B cell (primary cell): ENCODE measurements around the gene ECT2. TPM values are rescaled to one million over a fixed set of nuclear protein-coding genes. Genes with fewer than 3 reads are reported as not detected.

Experiments used
- ATAC-seq: fragments of 200-7000 bp; cut with Tn5 transposase; one replicate; pipeline ENCODE4 v1.10.0; 2021; ENCODE audit warnings: low read depth, mild to moderate bottlenecking, moderate number of reproducible peaks, moderate library complexity
- CTCF ChIA-PET: fragments of 350-600 bp; sonication (Branson Sonifier 250); formaldehyde crosslinking; loops from one replicate; lab custom pipeline; 2021; ENCODE audit warnings: antibody characterized with exemption, inconsistent platforms; lab: Charles Lee
- POLR2A ChIA-PET: fragments of 350-600 bp; sonication (Branson Sonifier 250); formaldehyde crosslinking; loops from one replicate; lab custom pipeline; 2021; ENCODE audit warnings: antibody characterized with exemption; lab: Charles Lee
- DNase-seq: peaks from one replicate; pipeline ENCODE4 v3.0.0; 2013
- H2AFZ ChIP-seq: 2 replicates; pipeline ENCODE4 v1.6.1; 2012; ENCODE audit warnings: mild to moderate bottlenecking, low read depth, low read length; ENCODE audit not compliant: insufficient read depth, poor library complexity, severe bottlenecking
- H3K27ac ChIP-seq, 2 donors: 1 replicate in 1 of 2; 2 replicates in 1 of 2; pipeline ENCODE4 v1.5.1; 2012 to 2013; ENCODE audit warnings: low read length in 2 of 2, mild to moderate bottlenecking in 2 of 2, moderate library complexity in 1 of 2
- H3K27me3 ChIP-seq, 4 experiments: fragments of 200-600 bp in 1 of 4; sonication (generic) in 1 of 4; replicated peaks in 1 of 4; 1 replicate in 2 of 4; 2 replicates in 2 of 4; pipeline versions ENCODE4 v1.6.1 to v1.7.0; 2013 to 2016; ENCODE audit warnings: low read length in 3 of 4, mild to moderate bottlenecking in 2 of 4, mixed read lengths in 1 of 4, moderate library complexity in 1 of 4; ENCODE audit not compliant: insufficient read depth in 4 of 4, control insufficient read depth in 3 of 4; ENCODE audit errors: control extremely low read depth in 1 of 4
- H3K36me3 ChIP-seq, 2 experiments: replicated peaks in 1 of 2; 1 replicate in 1 of 2; 2 replicates in 1 of 2; pipeline versions ENCODE4 v1.6.1 to v1.7.1; 2013; ENCODE audit warnings: low read length in 1 of 2; ENCODE audit not compliant: insufficient read depth in 2 of 2, control insufficient read depth in 1 of 2; ENCODE audit errors: control extremely low read depth in 1 of 2, extremely low read depth in 1 of 2
- H3K4me1 ChIP-seq, 2 donors: fragments of 200-600 bp in 1 of 2; sonication (generic) in 1 of 2; 1 replicate in 1 of 2; 2 replicates in 1 of 2; pipeline versions ENCODE4 v1.5.1 to v1.6.1; 2013 to 2017; ENCODE audit warnings: low read length in 2 of 2; ENCODE audit not compliant: control insufficient read depth in 2 of 2, insufficient read depth in 2 of 2
- H3K4me2 ChIP-seq: replicated peaks from 2 replicates; pipeline ENCODE3; 2012; ENCODE audit warnings: mild to moderate bottlenecking, low read depth, low read length; ENCODE audit not compliant: poor library complexity, severe bottlenecking
- H3K4me3 ChIP-seq, 5 experiments: fragments of 200-600 bp in 1 of 5; sonication (generic) in 1 of 5; 1 replicate in 3 of 5; 2 replicates in 2 of 5; pipeline versions ENCODE4 v1.5.1 to v1.7.0; 2011 to 2016; ENCODE audit warnings: low read length in 4 of 5, mild to moderate bottlenecking in 4 of 5, low read depth in 2 of 5, control low read depth in 1 of 5, moderate library complexity in 1 of 5; ENCODE audit not compliant: insufficient read depth in 1 of 5; ENCODE audit errors: control extremely low read depth in 1 of 5, extremely low read depth in 1 of 5
- H3K79me2 ChIP-seq: fragments of 200-600 bp; sonication (generic); one replicate; pipeline ENCODE4 v1.6.0; 2016; ENCODE audit warnings: low read length; ENCODE audit not compliant: control insufficient read depth, insufficient read depth
- H3K9ac ChIP-seq: fragments of 200-600 bp; sonication (generic); 2 replicates; pipeline ENCODE4 v1.6.1; 2017; ENCODE audit warnings: mild to moderate bottlenecking, low read length, moderate library complexity
- H3K9me3 ChIP-seq, 3 donors: one replicate each; pipeline versions ENCODE4 v1.6.1 to v1.7.1; 2013; ENCODE audit warnings: low read length in 2 of 3; ENCODE audit not compliant: control insufficient read depth in 2 of 3, insufficient read depth in 1 of 3; ENCODE audit errors: control extremely low read depth in 1 of 3
- H4K20me1 ChIP-seq: 2 replicates; pipeline ENCODE4 v1.6.0; 2012; ENCODE audit warnings: mild to moderate bottlenecking, low read length; ENCODE audit not compliant: insufficient read depth, control insufficient read depth, poor library complexity, severe bottlenecking
- H3K27ac Mint-ChIP-seq: one replicate; pipeline ENCODE4 v1.8.0; 2021; ENCODE audit warnings: mixed read lengths
- H3K27me3 Mint-ChIP-seq: one replicate; pipeline ENCODE4 v1.8.0; 2021; ENCODE audit warnings: mixed read lengths
- H3K4me1 Mint-ChIP-seq: one replicate; pipeline ENCODE4 v1.8.0; 2021; ENCODE audit warnings: mixed read lengths
- H3K4me3 Mint-ChIP-seq: one replicate; pipeline ENCODE4 v1.8.0; 2021; ENCODE audit warnings: mixed read lengths
- H3K9me3 Mint-ChIP-seq: one replicate; pipeline ENCODE4 v1.8.0; 2022; ENCODE audit warnings: mixed read lengths; ENCODE audit not compliant: insufficient read depth
- CTCF ChIP-seq: fragments of 200-600 bp; IDR thresholded peaks from one replicate; pipeline ENCODE4 v1.8.0; 2022; ENCODE audit warnings: antibody characterized with exemption, mild to moderate bottlenecking
- EZH2 ChIP-seq: IDR thresholded peaks from 2 replicates; pipeline ENCODE4 v1.6.1; 2012; ENCODE audit warnings: borderline replicate concordance, low read depth, mild to moderate bottlenecking, moderate library complexity, low read length; ENCODE audit not compliant: insufficient read depth, poor library complexity, severe bottlenecking
- WGBS: methylation state at CpG from one replicate; pipeline ENCODE4 v1.1.5; 2013; ENCODE audit warnings: missing lambda C conversion rate; ENCODE audit not compliant: insufficient coverage; 5-methylcytosine and 5-hydroxymethylcytosine counted together
- intact Hi-C: fragments of 100-400 bp; cut with micrococcal nuclease; formaldehyde crosslinking; loops from one replicate; pipeline ENCODE4 v1.10.0; 2022
- polyA plus RNA-seq: library from polyadenylated mRNA; depleted of rRNA; stranded (reverse); fragments of >200 nt; gene quantifications from 2 replicates; pipeline ENCODE4 v1.2.3, GENCODE V29; 2012
- total RNA-seq, 2 donors: library from RNA; stranded (reverse); fragments of 120-200 nt in 1 of 2; gene quantifications; 1 replicate in 1 of 2; 2 replicates in 1 of 2; pipeline versions ENCODE4 v1.2.3 to v1.2.4, GENCODE V29; 2013 to 2022

ECT2 gene
- total and polyA plus RNA-seq, 2 donors (not counting 1 experiment from before 2014, with no cell fraction given) = 1.00 to 5.1 TPM

- no peaks in the 10 kb centered on the region for H4K20me1 ChIP-seq
- no peak overlapping the region for H2AFZ ChIP-seq
- H3K27me3 Mint-ChIP-seq = no peaks in the 10 kb centered on the region
- H3K4me1 ChIP-seq = no peaks in the 10 kb centered on the region
- WGBS = 100% methylated on average over 1 of the region's 4 CpGs
- no peak overlapping the region for H3K4me3 Mint-ChIP-seq
- H3K27ac Mint-ChIP-seq = no peak overlapping the region
- H3K4me3 ChIP-seq = no peak overlapping the region
- ChIA-PET CTCF (no interaction called here), POLR2A (no interaction called here)
- H3K4me2 ChIP-seq = no peak overlapping the region
- no peaks in the 10 kb centered on the region for H3K27me3 ChIP-seq
- peaks cover 0 to 3% (median 0%) of the 10 kb centered on the region in 3 donors for H3K9me3 ChIP-seq
- ATAC-seq (no peak), DNase-seq (no peak)
- no peaks in the 10 kb centered on the region for H3K9me3 Mint-ChIP-seq
- no peaks in the 10 kb centered on the region for H3K4me1 Mint-ChIP-seq
- no peaks in the 10 kb centered on the region for H3K79me2 ChIP-seq
- H3K27ac ChIP-seq = no peak overlapping the region
- no peak for TF ChIP-seq CTCF
- no peak for TF ChIP-seq EZH2
- intact Hi-C loops = no loop called here
- no peak overlapping the region for H3K9ac ChIP-seq
- H3K36me3 ChIP-seq = no peaks in the 10 kb centered on the region
These were observed 95.6 kb downstream of the ECT2 start for GRCh38 chr3:172846103-172846561.

- ATAC-seq (no peak), DNase-seq (no peak)
- no peak overlapping the region for H3K4me3 Mint-ChIP-seq
- Histone ChIP-seq H3K4me3 (no peak overlapping the region), H3K4me2 (no peak overlapping the region), H3K79me2 (no peaks in the 10 kb centered on the region), H4K20me1 (no peaks in the 10 kb centered on the region), H3K27ac (no peak overlapping the region), H2AFZ (no peak overlapping the region), H3K4me1 (no peaks in the 10 kb centered on the region), H3K9me3 (peaks cover 0 to 3% (median 0%) of the 10 kb centered on the region in 3 donors), H3K9ac (no peak overlapping the region), H3K36me3 (no peaks in the 10 kb centered on the region), H3K27me3 (no peaks in the 10 kb centered on the region)
- intact Hi-C loops = no loop called here
- no peaks in the 10 kb centered on the region for H3K4me1 Mint-ChIP-seq
- POLR2A ChIA-PET = no interaction called here
- TF ChIP-seq CTCF (no peak), EZH2 (no peak)
- H3K27me3 Mint-ChIP-seq = no peaks in the 10 kb centered on the region
- WGBS = 50% methylated on average over 1 of the region's 2 CpGs
- H3K27ac Mint-ChIP-seq = no peak overlapping the region
- CTCF ChIA-PET = no interaction called here
- no peaks in the 10 kb centered on the region for H3K9me3 Mint-ChIP-seq
These were observed 96.2 kb downstream of the ECT2 start for GRCh38 chr3:172846706-172847105.
